ENCODE results near the gene CALML3. TPM values are rescaled to one million over a fixed set of nuclear protein-coding genes. Genes with fewer than 3 reads are reported as not detected.

Gene CALML3
- not detected in 5 replicates for total RNA-seq (2022; extraction: Qiagen RNA extraction)

DNA sequence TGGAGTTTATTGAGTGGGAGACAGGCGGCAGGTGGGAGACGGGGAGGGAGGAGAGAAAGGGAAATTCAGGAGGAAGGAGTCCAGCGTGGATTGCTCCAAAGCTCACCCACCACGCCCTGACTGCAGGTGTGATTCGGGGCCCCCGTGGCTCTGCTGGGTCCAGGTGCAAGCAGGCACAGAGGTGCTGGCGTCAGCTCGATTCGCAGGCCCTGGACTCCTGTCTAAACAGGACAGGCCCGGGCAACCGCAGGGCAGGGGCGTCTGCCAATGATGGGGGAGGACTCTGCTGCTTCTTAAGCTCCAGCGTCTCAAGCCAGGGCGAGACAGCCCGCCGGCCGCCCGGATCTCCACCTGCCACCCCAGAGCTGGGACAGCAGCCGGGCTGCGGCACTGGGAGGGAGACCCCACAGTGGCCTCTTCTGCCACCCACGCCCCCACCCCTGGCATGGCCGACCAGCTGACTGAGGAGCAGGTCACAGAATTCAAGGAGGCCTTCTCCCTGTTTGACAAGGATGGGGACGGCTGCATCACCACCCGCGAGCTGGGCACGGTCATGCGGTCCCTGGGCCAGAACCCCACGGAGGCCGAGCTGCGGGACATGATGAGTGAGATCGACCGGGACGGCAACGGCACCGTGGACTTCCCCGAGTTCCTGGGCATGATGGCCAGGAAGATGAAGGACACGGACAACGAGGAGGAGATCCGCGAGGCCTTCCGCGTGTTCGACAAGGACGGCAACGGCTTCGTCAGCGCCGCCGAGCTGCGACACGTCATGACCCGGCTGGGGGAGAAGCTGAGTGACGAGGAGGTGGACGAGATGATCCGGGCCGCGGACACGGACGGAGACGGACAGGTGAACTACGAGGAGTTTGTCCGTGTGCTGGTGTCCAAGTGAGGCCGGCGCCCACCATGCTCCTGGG is at the start of gene CALML3:
CALML3 (plus strand) TSS at position 321 of the 920 bp plus-strand sequence; CDS start at position 446, 125 bp downstream.

DNA sequence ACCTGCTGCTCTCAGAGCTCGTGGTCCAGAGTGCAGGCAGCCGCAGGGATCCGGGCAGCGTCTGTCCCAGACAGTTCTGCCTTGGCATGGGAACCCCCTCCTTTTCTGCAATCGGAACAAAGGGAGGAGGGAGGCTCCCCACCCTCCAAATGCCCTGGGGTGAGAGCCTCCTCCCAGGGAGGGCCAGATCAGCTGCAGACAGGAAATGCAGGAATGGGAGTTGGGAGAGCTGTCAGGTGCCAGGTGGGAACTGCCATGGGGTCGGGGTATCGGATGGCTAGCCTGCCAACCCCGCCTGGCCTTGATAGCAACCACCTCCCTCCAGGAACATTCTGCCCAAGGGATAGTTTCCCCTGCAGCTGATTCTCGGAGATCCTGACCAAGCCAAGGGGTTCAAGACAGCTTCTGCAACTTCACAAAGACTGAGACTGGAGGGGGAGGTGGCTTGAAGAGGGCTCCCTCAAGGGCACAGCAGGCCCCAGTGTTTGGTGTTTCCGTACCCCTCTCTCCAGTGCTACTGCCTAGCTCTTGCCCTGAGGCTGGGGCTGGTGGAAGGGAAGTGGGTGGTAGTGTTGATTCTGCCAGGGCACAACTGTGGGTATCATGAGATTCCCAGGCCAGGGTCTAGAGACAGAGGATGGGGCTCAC is 25.1 kb upstream of the CALML3 start, which contains the start of gene CALML5:
CALML5 (minus strand) TSS at position 78 of the 648 bp plus-strand sequence. CDS start 132 bp downstream, outside the sequence.

Other genes starting within 250 kb of the CALML3 start
- not detected in 5 replicates for gene UCN3, start 160.0 kb upstream of the CALML3 start, total RNA-seq (2022; extraction: Qiagen RNA extraction)
- 0.23 to 0.31 TPM (median 0.31 TPM) in 5 replicates for gene TUBAL3, start 120.1 kb upstream of the CALML3 start, total RNA-seq (2022; extraction: Qiagen RNA extraction)
- 40.6 to 54.6 TPM (median 49.0 TPM) in 5 replicates for gene NET1, start 112.4 kb upstream of the CALML3 start, total RNA-seq (2022; extraction: Qiagen RNA extraction)
- not detected in 5 replicates for gene CALML5, start 25.4 kb upstream of the CALML3 start, total RNA-seq (2022; extraction: Qiagen RNA extraction)
- gene ASB13, start 141.6 kb downstream of the CALML3 start, total RNA-seq (2022; extraction: Qiagen RNA extraction) = 22.3 to 25.9 TPM (median 24.1 TPM) in 5 replicates
- gene TASOR2, start 159.9 kb downstream of the CALML3 start, total RNA-seq (2022; extraction: Qiagen RNA extraction) = 24.9 to 36.8 TPM (median 32.1 TPM) in 5 replicates